Activated CD8-positive, alpha-beta T cell treated with anti-CD3 and anti-CD28 coated beads, Interleukin-2, amount 10 ng/mL, durations not matched to agents 7 days and 5 days (primary cell): ENCODE results near the gene MROH2B. TPM values are rescaled to one million over a fixed set of nuclear protein-coding genes. Genes with fewer than 3 reads are reported as not detected.

Source experiments
- ATAC-seq: fragments of 150-1000 bp; cut with Tn5 transposase; one replicate; pipeline ENCODE4 v1.10.0; 2021; ENCODE audit warnings: moderate library complexity
- CTCF ChIA-PET: fragments of 350-600 bp; sonication (Branson Sonifier 250); formaldehyde crosslinking; loops from one replicate; lab custom pipeline; 2021; ENCODE audit warnings: antibody characterized with exemption; lab: Charles Lee
- POLR2A ChIA-PET: fragments of 350-600 bp; sonication (Branson Sonifier 250); formaldehyde crosslinking; loops from one replicate; lab custom pipeline; 2021; ENCODE audit warnings: antibody characterized with exemption; lab: Charles Lee
- DNase-seq: peaks from one replicate; pipeline ENCODE4 v3.0.0-alpha.2; 2020
- H3K27ac Mint-ChIP-seq: one replicate; pipeline ENCODE4 v1.8.0; 2021; ENCODE audit warnings: mild to moderate bottlenecking, mixed read lengths
- H3K27me3 Mint-ChIP-seq: one replicate; pipeline ENCODE4 v1.8.0; 2021; ENCODE audit warnings: low read depth, mixed read lengths
- H3K36me3 Mint-ChIP-seq: one replicate; pipeline ENCODE4 v1.8.0; 2021; ENCODE audit warnings: low read depth, mixed read lengths
- H3K4me1 Mint-ChIP-seq: one replicate; pipeline ENCODE4 v1.8.0; 2021; ENCODE audit warnings: low read depth, mixed read lengths
- H3K4me3 Mint-ChIP-seq: one replicate; pipeline ENCODE4 v1.8.0; 2021; ENCODE audit warnings: mild to moderate bottlenecking, mixed read lengths
- H3K9me3 Mint-ChIP-seq: one replicate; pipeline ENCODE4 v1.8.0; 2022; ENCODE audit warnings: mixed read lengths; ENCODE audit not compliant: insufficient read depth
- total RNA-seq, 2 experiments: library from RNA; stranded (reverse); gene quantifications; one replicate each; pipeline ENCODE4 v1.2.3, GENCODE V29; 2021

The MROH2B gene
- total RNA-seq, 2 experiments from 2014 or later = not detected

GRCh38 chr5:40985501-40985900, 85.6 kb downstream of the MROH2B start:
- Mint-ChIP-seq H3K4me1 (no peaks in the 10 kb centered on the region), H3K27ac (no peak overlapping the region), H3K9me3 (no peaks in the 10 kb centered on the region), H3K27me3 (no peaks in the 10 kb centered on the region), H3K4me3 (no peak overlapping the region), H3K36me3 (no peaks in the 10 kb centered on the region)
- POLR2A ChIA-PET = no interaction called here
- DNase-seq (no peak), ATAC-seq (no peak)
- CTCF ChIA-PET = no interaction called here

- H3K36me3 Mint-ChIP-seq = no peaks in the 10 kb centered on the region
- no peak overlapping the region for H3K4me3 Mint-ChIP-seq
- ATAC-seq = no peak
Observed at GRCh38 chr5:40984884-40985283, 86.3 kb downstream of the MROH2B start.

GRCh38 chr5:40983781-40984180, 87.4 kb downstream of the MROH2B start:
- H3K4me3 Mint-ChIP-seq = no peak overlapping the region
- DNase-seq (no peak), ATAC-seq (no peak)
- no peaks in the 10 kb centered on the region for H3K27me3 Mint-ChIP-seq
- ChIA-PET POLR2A (no interaction called here), CTCF (no interaction called here)
- H3K9me3 Mint-ChIP-seq = no peaks in the 10 kb centered on the region
- no peak overlapping the region for H3K27ac Mint-ChIP-seq
- H3K4me1 Mint-ChIP-seq = no peaks in the 10 kb centered on the region
- no peaks in the 10 kb centered on the region for H3K36me3 Mint-ChIP-seq

More at GRCh38 chr5:40984884-40985283, 86.3 kb downstream of the MROH2B start:
- Mint-ChIP-seq H3K9me3 (no peaks in the 10 kb centered on the region), H3K27ac (no peak overlapping the region), H3K27me3 (no peaks in the 10 kb centered on the region), H3K4me1 (no peaks in the 10 kb centered on the region)
- DNase-seq = no peak
- ChIA-PET POLR2A (no interaction called here), CTCF (no interaction called here)

GRCh38 chr5:40981420-40981819, 89.7 kb downstream of the MROH2B start:
- no peaks in the 10 kb centered on the region for H3K4me1 Mint-ChIP-seq
- H3K27ac Mint-ChIP-seq = no peak overlapping the region
- H3K27me3 Mint-ChIP-seq = no peaks in the 10 kb centered on the region
- no peak overlapping the region for H3K4me3 Mint-ChIP-seq
- H3K9me3 Mint-ChIP-seq = no peaks in the 10 kb centered on the region
- no peak for ATAC-seq
- H3K36me3 Mint-ChIP-seq = no peaks in the 10 kb centered on the region
- DNase-seq = no peak
- ChIA-PET POLR2A (no interaction called here), CTCF (no interaction called here)

- H3K27me3 Mint-ChIP-seq = no peaks in the 10 kb centered on the region
- H3K4me1 Mint-ChIP-seq = no peaks in the 10 kb centered on the region
- ATAC-seq (no peak), DNase-seq (no peak)
- CTCF ChIA-PET = no interaction called here
- no peaks in the 10 kb centered on the region for H3K9me3 Mint-ChIP-seq
- H3K27ac Mint-ChIP-seq = no peak overlapping the region
- no peak overlapping the region for H3K4me3 Mint-ChIP-seq
- POLR2A ChIA-PET = no interaction called here
- H3K36me3 Mint-ChIP-seq = no peaks in the 10 kb centered on the region
Observed at GRCh38 chr5:40976836-40977235, 94.3 kb downstream of the MROH2B start.

GRCh38 chr5:40976041-40976440, 95.1 kb downstream of the MROH2B start:
- ATAC-seq (no peak), DNase-seq (no peak)
- Mint-ChIP-seq H3K9me3 (no peaks in the 10 kb centered on the region), H3K27ac (no peak overlapping the region), H3K4me3 (no peak overlapping the region), H3K4me1 (no peaks in the 10 kb centered on the region), H3K36me3 (no peaks in the 10 kb centered on the region), H3K27me3 (no peaks in the 10 kb centered on the region)
- ChIA-PET POLR2A (interaction anchor here (0.8 kb wide), 1 partner anchor 55 kb away, joined by 3 read pairs; no protein-coding TSS in a partner anchor), CTCF (no interaction called here)

- H3K27ac Mint-ChIP-seq = no peak overlapping the region
- no peaks in the 10 kb centered on the region for H3K9me3 Mint-ChIP-seq
- CTCF ChIA-PET = no interaction called here
- H3K36me3 Mint-ChIP-seq = no peaks in the 10 kb centered on the region
- DNase-seq (no peak), ATAC-seq (no peak)
- POLR2A ChIA-PET = no interaction called here
- no peaks in the 10 kb centered on the region for H3K27me3 Mint-ChIP-seq
- no peak overlapping the region for H3K4me3 Mint-ChIP-seq
- H3K4me1 Mint-ChIP-seq = no peaks in the 10 kb centered on the region
Observed at GRCh38 chr5:40973364-40974004, 97.7 kb downstream of the MROH2B start.

GRCh38 chr5:40972434-40972833, 98.7 kb downstream of the MROH2B start:
- ATAC-seq (no peak), DNase-seq (no peak)
- no peaks in the 10 kb centered on the region for H3K4me1 Mint-ChIP-seq
- no peak overlapping the region for H3K27ac Mint-ChIP-seq
- no peaks in the 10 kb centered on the region for H3K9me3 Mint-ChIP-seq
- no peaks in the 10 kb centered on the region for H3K36me3 Mint-ChIP-seq
- ChIA-PET POLR2A (no interaction called here), CTCF (no interaction called here)
- H3K4me3 Mint-ChIP-seq = no peak overlapping the region
- no peaks in the 10 kb centered on the region for H3K27me3 Mint-ChIP-seq

- no peaks in the 10 kb centered on the region for H3K36me3 Mint-ChIP-seq
- no peak overlapping the region for H3K27ac Mint-ChIP-seq
- ATAC-seq (no peak), DNase-seq (no peak)
- no peak overlapping the region for H3K4me3 Mint-ChIP-seq
- no peaks in the 10 kb centered on the region for H3K4me1 Mint-ChIP-seq
- ChIA-PET CTCF (no interaction called here), POLR2A (no interaction called here)
- no peaks in the 10 kb centered on the region for H3K27me3 Mint-ChIP-seq
- no peaks in the 10 kb centered on the region for H3K9me3 Mint-ChIP-seq
Observed at GRCh38 chr5:40962207-40962955, 108.8 kb downstream of the MROH2B start.

- Mint-ChIP-seq H3K27me3 (no peaks in the 10 kb centered on the region), H3K27ac (no peak overlapping the region), H3K9me3 (no peaks in the 10 kb centered on the region), H3K4me1 (no peaks in the 10 kb centered on the region), H3K36me3 (no peaks in the 10 kb centered on the region), H3K4me3 (no peak overlapping the region)
- DNase-seq = no peak
- ChIA-PET POLR2A (no interaction called here), CTCF (no interaction called here)
- ATAC-seq = no peak
Observed at GRCh38 chr5:40960037-40960436, 111.1 kb downstream of the MROH2B start.

- no peaks in the 10 kb centered on the region for H3K27me3 Mint-ChIP-seq
- POLR2A ChIA-PET = no interaction called here
- DNase-seq (no peak), ATAC-seq (no peak)
- no peaks in the 10 kb centered on the region for H3K9me3 Mint-ChIP-seq
- no peak overlapping the region for H3K27ac Mint-ChIP-seq
- CTCF ChIA-PET = no interaction called here
- no peak overlapping the region for H3K4me3 Mint-ChIP-seq
- H3K4me1 Mint-ChIP-seq = no peaks in the 10 kb centered on the region
- no peaks in the 10 kb centered on the region for H3K36me3 Mint-ChIP-seq
Observed at GRCh38 chr5:40958811-40959210, 112.3 kb downstream of the MROH2B start.

GRCh38 chr5:40957048-40957447, 114.1 kb downstream of the MROH2B start:
- no peaks in the 10 kb centered on the region for H3K4me1 Mint-ChIP-seq
- DNase-seq = no peak
- no peaks in the 10 kb centered on the region for H3K9me3 Mint-ChIP-seq
- ATAC-seq = no peak
- H3K36me3 Mint-ChIP-seq = no peaks in the 10 kb centered on the region
- no peaks in the 10 kb centered on the region for H3K27me3 Mint-ChIP-seq
- H3K27ac Mint-ChIP-seq = no peak overlapping the region
- no peak overlapping the region for H3K4me3 Mint-ChIP-seq
- POLR2A ChIA-PET = no interaction called here
- CTCF ChIA-PET = no interaction called here
